GM18498 (cell line): Measurements from ENCODE around the gene SEPTIN5.

ENCODE experiments used
- ATAC-seq: cut with Tn5 transposase; IDR thresholded peaks from one replicate; pipeline ENCODE4 v1.9.1; 2021; ENCODE audit warnings: mild to moderate bottlenecking, moderate library complexity; ENCODE audit not compliant: unreplicated experiment

The SEPTIN5 gene

DNA sequence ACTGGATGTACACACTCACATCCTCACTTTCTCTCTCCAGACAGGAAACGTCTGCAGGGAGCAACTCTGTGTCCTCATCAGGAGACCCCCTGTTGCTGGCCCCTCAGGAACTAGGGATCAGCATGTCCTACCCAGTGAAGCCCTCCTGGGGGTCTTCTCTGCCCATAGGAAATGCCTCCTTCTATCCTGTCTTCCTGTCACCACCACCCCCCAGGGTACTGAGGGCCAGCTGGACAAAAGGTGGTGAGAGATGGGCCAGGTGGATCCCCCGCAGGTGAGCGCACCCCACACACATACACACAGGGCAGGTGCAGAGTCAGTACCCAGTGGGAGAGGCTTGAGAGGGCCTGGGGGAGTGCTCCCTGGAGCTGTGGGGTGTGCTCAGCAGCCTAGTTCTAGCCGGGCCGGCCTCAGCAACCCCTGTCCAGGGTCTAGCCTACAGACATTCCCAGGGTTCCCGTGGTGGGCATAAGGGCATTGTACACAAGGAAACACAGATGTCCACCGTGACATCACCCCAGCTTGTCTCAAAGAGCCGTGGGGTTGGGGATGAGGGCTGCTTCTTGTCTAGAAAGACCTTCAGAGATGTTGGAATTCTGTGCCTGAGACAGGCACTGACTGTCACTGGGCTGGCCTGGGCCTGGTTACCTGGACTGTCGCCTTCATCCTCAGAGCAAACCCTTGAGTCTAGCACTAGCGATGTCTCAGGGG is 18.3 kb downstream of the SEPTIN5 start:
- no peak for ATAC-seq

DNA sequence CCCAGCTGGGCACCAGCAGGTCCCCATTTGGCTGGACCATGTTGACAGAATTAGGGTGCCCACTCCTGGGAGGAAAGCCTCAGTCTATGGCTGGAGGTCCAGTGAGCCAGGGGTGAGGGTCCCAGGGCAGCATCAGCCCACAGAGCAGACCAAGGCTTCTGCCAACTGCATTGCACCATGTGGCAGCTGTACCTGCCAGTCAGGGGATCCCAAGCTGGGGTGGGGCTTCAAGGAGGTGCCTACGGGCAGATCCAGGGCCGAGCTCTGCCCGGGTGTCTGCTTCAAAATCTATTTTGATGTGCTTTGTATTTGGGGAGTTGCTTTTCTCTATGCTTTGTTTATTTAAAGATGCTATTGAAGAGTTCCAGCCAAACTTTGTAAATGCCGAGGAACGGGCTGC is 19.5 kb downstream of the SEPTIN5 start:
- no peak for ATAC-seq

DNA sequence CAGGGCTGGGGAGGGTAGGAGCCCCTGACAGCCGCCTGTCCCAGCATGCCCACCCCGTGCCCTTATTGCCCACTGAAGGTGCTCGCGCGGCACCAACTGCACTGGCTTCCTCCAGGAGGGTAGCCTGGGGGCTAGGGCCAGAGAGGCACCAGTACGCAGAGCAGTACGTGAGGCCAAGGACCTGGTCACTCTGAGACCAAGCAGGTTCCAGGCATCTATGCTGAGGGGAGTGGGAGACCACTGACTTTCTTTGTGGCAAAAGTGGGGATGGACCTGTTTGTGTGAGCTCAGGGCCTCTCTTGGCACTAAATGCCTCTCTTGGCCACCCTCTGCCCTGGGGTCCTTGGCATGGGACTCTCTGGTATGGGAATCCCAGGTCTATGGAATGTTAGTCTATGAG is 19.9 kb downstream of the SEPTIN5 start:
- no peak for ATAC-seq

DNA sequence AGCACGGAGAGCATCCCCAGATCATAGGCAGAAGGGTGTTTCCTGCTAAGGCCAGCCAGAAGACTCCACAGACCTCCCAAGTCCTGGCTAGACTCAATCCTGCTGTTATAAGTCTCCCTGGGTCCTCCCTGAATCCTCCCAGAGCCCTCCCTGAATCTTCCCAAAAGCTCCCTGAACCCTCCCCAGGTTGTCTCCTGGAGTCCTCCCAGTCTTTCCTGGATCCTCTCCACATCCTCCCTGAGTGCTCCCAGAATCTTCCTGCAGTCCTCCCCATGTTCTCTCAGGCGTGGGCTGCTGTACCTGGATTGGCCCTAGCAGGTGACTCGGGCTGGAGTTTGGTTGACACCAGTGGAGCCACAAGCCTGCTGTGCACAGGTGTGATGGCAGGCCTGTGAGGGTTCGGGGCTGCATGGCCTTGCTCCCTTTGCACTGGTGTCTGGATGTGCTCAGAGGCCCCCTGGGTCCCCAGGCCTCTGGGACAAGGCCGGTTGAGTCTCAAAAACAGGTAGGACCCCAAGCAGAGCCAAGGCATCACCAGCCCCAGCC is 20.6 kb downstream of the SEPTIN5 start:
- ATAC-seq, result no peak

DNA sequence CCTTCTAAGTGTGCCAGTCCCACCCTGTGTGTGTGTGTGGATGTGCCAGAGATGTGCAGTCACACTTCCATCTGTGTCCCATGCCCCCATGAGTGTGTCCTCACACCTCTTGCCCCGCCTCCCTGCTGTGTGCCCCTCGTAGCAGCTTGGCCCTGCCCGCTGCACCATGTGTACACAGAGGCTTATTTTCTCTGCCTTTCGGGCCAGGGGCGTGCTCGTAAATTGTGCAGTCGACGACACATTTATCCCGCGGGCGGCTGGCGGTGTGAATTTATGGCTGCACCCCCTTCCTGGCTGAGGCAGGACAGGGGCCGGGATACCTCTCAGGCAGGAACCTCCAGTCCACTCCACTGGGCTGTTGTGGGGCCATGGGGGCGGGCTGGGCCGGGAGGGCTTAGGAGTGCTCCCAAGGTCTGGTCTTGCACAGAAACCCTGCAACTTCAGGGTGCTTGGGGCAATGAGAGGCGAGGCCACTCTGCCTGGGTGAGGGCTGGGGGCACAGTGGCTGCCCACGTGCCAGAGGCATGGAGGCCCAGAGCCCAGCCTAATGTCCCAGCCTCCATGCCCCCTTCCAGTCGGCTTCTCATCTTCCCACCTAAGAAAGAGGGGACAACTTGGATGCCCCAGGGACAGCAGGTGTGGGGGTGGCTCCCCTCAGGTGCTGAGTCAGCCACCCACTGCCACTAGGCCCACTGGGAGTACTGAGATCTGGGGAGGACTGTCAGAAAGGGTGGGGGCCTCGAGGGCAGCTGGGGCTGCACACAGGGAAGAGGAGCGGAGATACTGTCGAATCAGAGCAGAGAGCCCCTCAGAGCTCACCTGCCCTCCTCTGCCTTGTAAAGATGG is 21.6 kb downstream of the SEPTIN5 start:
- ATAC-seq, result no peak

DNA sequence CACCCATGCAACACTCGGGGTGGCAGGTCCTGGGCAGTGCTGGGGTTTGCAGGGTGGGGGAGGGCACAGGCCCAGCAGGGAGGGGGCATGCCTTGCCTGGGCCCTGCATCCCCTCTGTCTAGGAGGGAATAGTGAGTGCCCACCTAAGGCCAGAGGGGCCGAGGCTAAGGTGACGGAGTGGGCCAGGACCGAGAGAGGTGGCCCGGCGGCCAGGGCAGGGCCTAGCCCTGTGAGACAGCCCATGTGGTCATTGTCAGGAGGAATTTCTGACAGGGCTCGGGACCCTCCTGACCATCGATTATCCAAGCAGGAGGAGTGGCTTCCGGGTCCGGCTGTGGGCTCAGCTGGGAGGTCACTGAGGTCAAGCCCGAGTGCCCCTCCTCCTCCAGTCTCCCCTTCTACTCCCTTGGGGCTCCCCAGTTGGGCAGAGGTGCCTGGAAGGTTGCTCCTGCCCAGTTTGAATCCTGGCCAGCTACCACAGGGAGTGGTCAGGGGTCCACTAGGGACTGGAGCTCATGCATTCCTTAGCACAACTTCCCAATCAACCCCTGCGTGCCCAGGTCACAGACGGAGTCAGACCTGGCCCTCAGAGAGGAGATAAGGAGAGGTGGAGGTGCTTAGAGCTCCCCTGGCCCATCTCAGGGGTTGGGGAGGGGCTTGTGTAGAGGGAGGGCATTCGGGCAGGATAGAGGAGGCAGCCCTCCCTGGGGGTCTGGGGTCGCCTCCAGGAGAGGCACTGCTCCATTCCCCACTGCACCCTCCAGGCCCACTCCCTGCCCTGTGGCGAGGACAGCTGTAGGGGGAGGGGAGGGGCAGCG is 23.8 kb downstream of the SEPTIN5 start:
- no peak for ATAC-seq

DNA sequence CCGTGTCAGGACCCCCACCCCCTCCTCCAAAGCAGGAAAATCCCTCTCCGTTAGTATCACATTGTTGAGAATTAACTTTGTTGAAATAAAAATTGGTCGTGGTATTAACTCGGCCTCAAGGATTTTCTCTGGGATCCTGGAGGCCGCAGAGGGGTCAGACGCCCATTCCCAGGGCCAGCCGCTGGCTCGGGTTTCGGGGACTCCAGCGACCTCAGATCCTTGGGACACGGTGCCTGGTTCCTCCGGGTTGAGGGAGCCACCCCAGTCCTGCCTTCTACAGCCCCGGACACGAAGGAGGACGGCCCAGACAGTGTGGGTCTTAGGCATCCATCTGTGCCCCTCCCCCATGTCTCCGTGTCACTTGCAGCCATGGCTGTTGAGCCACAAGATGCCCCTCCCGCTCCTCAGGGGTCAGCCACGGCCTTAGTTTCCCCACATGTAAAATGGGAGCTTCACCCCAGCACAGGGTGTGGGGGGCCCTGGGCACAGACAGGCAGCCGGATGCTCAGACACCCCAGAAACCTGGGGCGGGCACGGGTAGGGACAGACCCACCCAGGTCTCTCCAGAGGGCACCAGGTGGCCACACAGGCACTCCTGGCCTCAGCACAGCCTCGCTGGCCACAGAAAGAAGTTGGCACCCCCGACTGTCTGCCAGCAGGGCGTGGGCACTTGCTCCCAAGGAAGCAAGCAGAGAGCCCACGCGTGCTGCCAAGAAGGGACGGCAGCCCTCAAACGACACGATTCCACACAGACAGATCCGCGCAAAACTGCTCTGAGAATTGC is 24.6 kb downstream of the SEPTIN5 start:
- no peak for ATAC-seq

DNA sequence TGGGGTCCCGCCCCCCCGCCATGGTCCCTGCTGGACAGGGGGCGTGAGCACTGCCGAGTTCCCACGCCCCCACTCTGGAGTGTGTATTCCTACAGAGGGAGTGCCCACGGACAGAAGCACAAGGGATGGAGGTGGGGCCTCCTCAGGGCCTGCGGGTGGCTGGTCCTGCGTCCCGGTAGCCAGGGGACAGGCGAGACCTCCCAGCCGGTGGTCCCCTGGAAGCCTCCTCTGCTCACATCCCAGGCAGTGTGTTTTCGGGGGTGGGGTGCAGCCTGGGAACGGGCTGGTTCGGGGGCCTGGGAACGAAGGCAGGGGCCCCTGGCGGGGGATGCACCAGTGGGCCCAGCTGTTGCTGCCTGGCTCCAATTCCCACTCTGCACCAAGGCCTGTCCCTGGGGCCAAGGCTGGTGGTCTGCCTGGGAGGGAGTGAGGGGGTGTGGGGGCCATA is 25.2 kb downstream of the SEPTIN5 start:
- no peak for ATAC-seq

DNA sequence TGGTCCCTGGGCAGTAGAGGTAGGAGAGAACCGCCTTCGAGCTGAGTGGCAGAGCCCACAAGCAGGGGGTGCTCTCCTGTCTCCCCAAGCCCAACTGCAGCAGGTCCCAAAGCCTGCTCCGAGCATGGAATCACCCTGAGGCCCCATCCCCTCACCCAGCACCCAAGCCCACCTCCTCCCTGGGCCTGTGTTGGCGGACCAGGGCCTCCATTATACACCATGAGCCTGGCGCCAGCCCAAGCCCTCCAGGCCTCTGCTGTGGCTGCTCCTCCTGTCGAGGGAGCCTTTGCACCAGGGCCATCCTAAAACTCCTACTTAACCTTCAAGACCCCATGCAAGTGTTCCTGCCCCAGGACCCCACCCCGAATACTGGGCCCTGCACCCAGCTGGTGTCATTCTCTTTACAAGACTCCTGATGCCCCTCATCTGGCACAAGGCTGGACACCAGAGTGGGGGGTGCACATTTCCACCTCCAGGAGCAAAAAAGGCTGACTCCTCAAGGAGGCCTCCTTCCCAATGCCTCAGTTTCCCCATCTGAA is 25.7 kb downstream of the SEPTIN5 start:
- no peak for ATAC-seq

DNA sequence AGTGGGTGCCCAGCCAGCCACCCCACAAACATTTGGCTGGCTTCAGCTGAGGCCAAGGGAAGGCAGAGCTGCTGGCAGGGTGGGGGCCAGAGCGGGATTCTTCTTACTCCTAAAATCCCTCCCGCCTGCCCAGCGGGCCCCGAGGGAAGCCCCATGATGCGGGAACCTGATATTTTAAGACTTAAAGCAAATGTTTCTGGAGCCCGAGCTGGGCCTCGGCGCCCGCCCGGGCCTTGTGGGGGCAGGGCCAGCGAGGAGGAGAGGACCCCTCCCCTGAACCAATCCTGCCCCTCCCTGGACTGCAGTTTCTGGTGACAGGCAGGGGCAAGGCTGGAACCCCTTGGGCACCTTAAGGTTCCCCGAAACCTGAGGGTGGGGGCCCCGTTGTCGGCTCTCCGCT is 26.3 kb downstream of the SEPTIN5 start:
- ATAC-seq, result no peak

DNA sequence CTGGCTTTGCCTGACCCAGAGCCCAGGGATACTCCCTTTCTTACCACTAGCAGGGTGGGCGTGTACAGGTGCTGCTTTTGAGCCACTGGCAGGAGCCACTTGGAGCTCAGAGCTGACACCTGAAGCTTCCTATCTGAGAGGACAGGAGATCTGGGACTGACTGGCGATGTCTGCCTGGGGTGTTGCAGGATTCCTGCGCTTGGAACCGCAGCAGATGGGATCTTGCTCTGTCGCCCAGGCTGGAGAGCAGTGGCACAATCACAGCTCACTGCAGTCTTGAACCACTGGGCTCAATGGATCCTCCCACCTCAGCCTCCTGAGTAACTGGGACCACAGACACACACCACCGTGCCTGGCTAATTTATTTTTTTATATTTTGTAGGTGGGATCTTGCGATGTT is 26.8 kb downstream of the SEPTIN5 start:
- ATAC-seq, result no peak

DNA sequence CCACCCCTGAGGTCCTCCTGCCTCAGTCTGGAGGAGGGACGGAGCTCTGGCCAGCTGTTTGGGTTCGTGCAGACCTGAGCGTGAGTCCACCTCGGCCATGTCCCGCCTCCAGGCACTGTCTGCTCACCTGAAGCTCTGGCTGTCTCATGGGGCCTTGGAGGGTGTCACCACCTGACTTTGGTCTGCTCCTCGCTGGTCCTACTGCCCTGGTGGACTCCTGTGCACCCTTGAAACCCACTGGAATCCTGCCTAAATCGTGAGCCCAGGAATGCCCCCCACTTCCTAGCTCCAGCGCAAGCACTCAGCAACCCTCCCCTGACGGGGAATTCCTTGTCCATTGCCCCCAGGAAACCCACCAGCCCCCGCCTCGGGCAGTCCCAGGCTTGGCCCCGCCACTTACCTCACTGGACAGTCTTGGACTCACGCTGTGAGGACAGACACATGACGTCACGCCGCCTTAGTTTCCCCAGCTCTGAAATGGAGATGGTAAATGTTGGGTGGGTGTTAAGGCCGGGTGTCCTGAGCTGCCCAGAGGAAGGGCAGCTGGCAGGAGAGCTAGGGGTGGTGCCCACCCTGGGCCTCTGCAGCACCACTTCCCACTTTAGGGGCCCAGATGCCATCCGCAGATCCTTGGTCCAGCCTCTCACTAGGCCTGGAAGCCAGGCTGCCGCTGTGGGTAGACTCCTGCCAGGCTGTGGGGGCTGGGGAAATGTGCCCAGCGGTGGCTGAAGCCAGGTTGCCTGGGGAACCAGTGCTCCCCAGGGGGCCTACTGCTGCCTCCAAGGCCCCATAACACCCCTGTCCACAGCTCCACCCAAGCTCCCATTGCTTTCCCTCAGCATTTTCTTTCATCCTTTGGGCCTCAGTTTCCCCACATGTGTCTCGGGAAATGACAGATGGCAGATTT is 28.1 kb downstream of the SEPTIN5 start:
- ATAC-seq, result no peak

DNA sequence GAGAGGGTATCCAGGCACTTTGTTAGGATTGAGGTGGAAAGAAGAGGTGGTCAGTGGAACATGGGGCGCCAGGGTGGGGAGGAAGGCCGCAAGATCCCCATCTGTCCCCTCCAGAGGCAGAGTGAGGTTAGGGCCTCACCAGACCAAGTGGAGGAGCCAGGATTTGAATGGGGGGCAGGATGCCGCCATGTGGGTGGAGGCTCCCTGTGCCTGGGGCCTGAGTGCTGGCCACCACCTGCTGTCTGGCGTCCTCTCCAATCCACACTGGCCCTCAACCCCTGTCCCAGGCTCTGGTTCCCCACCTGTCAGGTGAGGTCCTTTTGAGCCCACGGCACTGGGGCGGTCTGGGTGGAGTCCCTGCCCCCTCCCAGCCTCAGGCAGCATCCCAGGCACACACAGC is 28.8 kb downstream of the SEPTIN5 start:
- ATAC-seq, result no peak

DNA sequence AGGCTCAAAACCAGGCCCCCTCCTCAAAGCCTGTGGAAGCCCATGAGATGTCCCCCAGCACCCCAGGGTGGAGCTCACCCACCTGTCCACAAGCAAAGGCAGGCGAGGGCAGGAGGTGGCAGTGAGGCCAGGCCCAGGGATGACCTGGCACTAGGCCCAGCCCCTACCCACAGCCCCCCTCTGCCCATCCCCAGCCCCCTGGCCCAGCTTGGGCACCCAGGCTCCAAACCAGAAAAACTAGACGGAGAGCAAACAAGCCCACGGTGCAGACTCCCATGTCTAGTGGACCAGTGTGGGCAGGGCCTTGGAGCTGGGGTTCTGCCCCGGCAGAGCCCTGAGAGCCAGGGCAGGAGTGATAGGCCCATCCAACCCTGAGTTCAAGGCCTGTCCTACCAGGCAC is 29.3 kb downstream of the SEPTIN5 start:
- no peak for ATAC-seq

DNA sequence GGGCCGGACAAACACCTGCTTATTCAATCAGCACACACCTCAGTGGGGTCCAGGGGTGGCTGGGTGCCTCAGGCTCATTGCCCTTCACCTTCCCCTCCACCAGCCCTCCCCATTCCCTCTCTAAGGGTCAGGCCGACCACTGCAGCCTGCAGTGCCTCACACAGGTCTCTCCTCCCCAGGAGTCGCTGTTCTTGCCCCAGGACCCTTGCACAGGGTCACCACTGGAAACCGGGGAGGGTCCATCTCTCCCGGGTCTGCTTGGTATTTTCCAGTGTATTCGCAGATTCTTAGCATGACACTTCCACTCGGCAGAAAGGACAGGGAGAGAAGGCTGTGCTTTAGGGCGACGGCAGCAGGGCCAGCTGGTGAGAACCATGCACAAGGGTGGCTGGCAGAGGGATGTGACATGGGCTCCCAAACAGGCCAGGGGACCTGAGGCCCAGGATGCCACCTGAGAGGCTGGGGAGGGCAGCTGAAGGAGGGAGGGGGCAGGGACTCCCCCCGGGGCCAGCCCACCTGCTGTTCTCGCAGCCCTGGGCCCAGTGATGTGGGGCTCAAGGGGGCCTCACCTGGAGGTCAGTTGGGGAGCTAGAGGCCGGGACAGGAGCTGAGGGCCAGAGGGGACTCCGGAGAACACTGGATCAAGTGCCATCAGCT is 30.2 kb downstream of the SEPTIN5 start:
- no peak for ATAC-seq

DNA sequence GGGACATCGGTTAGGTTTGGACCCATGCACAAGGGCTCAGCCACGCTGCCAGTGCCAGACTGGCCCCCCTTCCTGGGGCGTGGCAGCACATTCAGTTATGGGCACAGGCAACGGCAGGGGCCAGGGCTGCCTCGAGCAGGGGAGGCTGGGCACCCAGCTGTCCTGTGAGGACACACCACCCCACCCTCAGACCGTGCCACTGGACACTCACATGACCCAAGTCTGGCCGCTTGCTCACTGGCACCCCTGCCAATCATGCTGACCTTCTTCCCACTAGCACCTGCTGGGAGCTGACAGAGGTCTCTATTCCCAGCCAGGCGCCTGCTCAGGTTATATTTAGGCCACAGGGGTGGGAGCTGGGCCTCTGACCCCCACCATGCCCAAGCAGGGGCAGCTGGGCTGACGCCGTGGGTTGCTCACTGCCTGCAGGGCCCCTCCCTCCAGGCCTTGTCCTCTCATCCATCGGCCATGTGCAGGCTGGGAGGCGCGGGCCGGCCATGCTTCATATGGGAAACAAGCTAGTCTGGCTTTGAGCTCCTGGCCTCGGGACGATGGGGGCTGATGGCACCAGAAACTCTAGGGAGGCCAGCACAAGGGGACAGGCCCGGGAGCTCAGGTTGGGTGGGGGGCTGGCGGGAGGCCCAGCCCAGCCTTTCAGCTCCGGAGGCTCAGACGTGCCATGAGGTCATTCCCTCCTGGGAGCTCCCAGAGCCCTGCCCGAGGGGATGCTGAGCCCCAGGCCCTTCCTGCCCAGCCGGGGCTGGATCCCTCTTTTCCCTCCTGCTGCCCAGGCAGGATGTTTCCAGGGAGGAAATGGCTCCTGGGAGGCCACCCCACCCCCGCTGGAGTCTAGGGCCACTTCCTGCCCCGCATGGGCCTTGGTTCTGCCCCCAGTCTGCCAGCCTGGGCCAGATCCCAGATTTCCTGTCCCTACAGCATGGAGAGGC is 31.1 kb downstream of the SEPTIN5 start:
- no peak for ATAC-seq

DNA sequence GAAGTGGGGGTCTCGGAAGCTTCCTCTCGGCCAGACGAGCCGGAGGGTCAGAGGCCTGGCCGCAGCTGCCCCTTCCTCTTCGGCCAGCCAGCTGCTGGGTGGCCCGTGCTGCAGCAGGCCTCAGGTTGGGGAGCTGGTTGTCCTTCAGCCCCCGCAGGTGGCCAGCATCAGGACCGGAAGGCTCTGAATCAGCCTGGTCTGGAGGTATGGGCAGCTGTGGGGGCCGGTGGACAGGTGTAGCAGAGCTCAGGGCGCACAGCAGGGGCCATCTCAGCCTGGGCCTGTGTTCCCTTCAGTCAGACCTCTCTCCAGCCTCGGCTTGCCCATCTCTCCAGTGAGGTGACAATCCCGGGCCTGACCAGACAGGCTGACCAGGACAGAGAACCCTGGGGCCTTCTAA is 32.4 kb downstream of the SEPTIN5 start:
- no peak for ATAC-seq

DNA sequence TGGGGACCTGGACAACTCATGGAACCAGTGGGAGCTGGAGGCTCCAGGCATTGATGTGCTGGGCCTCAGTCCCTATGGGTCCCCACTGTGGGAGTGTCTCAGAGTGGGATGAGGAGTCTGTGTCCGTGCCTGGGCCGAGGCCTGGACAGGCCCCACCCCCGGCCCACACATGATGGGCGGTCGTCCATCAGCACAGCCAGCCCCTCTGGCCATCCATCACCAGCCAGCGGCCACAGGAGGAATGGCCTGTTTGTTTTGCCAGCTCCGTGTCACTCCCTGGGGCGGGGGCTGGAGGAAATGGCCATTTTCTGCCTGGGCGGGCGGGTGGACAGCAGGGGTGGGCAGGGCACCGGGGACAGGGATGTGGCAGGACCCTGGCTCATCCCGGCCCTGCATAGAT is 33.2 kb downstream of the SEPTIN5 start:
- no peak for ATAC-seq
